ENCODE data around the gene SPECC1L. TPM values are rescaled to one million over a fixed set of nuclear protein-coding genes. Genes with fewer than 3 reads are reported as not detected.

The SPECC1L gene
- total and polyA plus RNA-seq, 2 of the 8 experiments (the other 6 are each of a cell fraction or from before 2014, with no cell fraction given): 15.7 to 61.6 TPM

DNA sequence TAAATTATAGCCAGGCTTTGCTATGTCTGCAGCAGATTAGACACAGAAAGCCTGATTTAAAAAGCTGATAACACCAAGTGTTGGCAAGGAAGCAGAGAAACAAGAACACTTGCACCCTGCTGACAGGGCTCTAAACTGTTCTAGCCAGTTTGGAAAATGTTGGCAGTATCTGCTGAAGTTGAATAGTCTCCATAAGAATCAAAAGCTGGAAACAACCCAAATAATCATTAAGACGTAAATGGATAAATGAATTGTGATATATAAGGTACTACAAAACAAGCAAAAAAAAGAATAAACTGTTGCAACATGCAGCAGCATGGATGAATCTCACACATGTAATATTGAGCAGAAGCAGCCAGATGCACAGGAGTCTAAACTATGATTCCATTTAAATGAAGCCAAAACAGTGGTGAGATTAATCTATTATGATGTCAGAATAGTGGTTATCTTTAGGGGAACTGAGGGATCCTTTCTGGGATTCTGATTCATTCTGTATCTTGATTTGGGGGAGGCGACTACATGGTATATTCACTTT lies 116.4 kb downstream of the SPECC1L start (continued):
- TF ChIP-seq RXRA (IDR thresholded peaks at IDR 0.05; ENCODE audit: insufficient read depth, low read depth, low read length): no peak
